ENCODE data around the gene FAM50A.

DNA sequence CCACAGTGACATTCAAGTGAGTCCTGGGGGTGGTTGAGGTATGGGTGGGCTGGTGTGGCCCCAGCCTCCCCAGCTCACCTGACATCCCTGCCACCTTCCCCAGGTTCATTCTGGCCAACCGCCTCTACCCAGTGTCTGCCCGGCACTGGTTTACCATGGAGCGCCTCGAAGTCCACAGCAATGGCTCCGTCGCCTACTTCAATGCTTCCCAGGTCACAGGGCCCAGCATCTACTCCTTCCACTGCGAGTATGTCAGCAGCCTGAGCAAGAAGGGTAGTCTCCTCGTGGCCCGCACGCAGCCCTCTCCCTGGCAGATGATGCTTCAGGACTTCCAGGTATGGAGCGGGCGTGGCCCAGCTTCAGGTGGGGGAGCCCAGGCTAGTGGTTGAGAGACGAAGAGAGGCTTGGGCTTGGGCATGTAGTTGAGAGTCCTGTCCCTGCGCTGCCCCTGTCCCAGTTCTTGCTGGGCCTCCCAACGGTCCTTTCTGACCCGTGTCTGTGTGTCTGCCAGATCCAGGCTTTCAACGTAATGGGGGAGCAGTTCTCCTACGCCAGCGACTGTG lies 8.7 kb upstream of the FAM50A start:
- TF ChIP-seq, protein P1, sequence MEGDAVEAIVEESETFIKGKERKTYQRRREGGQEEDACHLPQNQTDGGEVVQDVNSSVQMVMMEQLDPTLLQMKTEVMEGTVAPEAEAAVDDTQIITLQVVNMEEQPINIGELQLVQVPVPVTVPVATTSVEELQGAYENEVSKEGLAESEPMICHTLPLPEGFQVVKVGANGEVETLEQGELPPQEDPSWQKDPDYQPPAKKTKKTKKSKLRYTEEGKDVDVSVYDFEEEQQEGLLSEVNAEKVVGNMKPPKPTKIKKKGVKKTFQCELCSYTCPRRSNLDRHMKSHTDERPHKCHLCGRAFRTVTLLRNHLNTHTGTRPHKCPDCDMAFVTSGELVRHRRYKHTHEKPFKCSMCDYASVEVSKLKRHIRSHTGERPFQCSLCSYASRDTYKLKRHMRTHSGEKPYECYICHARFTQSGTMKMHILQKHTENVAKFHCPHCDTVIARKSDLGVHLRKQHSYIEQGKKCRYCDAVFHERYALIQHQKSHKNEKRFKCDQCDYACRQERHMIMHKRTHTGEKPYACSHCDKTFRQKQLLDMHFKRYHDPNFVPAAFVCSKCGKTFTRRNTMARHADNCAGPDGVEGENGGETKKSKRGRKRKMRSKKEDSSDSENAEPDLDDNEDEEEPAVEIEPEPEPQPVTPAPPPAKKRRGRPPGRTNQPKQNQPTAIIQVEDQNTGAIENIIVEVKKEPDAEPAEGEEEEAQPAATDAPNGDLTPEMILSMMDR (IDR thresholded peaks at IDR 0.05; ENCODE audit: insufficient read depth, low read length, poor library complexity, severe bottlenecking) = no peak
- TF ChIP-seq EZH2phosphoT487 (conservative IDR thresholded peaks at IDR 0.05; ENCODE audit: low read length) = no peak
